Activated CD4-positive, alpha-beta T cell treated with anti-CD3 and anti-CD28 coated beads, Interleukin-2, amount 10 ng/mL, durations not matched to agents 7 days and 5 days (primary cell): ENCODE measurements around the gene EEF2KMT. TPM values are rescaled to one million over a fixed set of nuclear protein-coding genes. Genes with fewer than 3 reads are reported as not detected.
"Not testable (repeated sequence)": the region's sequence is repeated elsewhere in the genome, so short reads cannot be mapped to it uniquely, and the experiment has no call there.

Experiments
- CTCF ChIA-PET: fragments of 350-600 bp; sonication (Branson Sonifier 250); formaldehyde crosslinking; loops from one replicate; lab custom pipeline; 2021; ENCODE audit warnings: antibody characterized with exemption; lab: Charles Lee
- POLR2A ChIA-PET: fragments of 350-600 bp; sonication (Branson Sonifier 250); formaldehyde crosslinking; loops from one replicate; lab custom pipeline; 2021; ENCODE audit warnings: antibody characterized with exemption; lab: Charles Lee
- DNase-seq: peaks from one replicate; pipeline ENCODE4 v3.0.0-alpha.2; 2020
- H3K27ac Mint-ChIP-seq: one replicate; pipeline ENCODE4 v1.8.0; 2021; ENCODE audit warnings: mild to moderate bottlenecking, moderate library complexity, mixed read lengths
- H3K27me3 Mint-ChIP-seq: one replicate; pipeline ENCODE4 v1.8.0; 2021; ENCODE audit warnings: mixed read lengths
- H3K36me3 Mint-ChIP-seq: one replicate; pipeline ENCODE4 v1.8.0; 2021; ENCODE audit warnings: low read depth, mixed read lengths
- H3K4me1 Mint-ChIP-seq: one replicate; pipeline ENCODE4 v1.8.0; 2021; ENCODE audit warnings: mixed read lengths
- H3K4me3 Mint-ChIP-seq: one replicate; pipeline ENCODE4 v1.8.0; 2021; ENCODE audit warnings: mild to moderate bottlenecking, moderate library complexity, mixed read lengths
- H3K9me3 Mint-ChIP-seq: one replicate; pipeline ENCODE4 v1.8.0; 2021; ENCODE audit warnings: mixed read lengths
- total RNA-seq, 2 experiments: library from RNA; stranded (reverse); gene quantifications; one replicate each; pipeline ENCODE4 v1.2.3, GENCODE V29; 2021

The EEF2KMT gene
- total RNA-seq, 2 experiments from 2014 or later = 7.4 to 7.6 TPM

GRCh38 chr16:5062051-5062450 lies 35.5 kb downstream of the EEF2KMT start:
- CTCF ChIA-PET = no interaction called here
- Mint-ChIP-seq H3K4me1 (peaks cover 1% of the 10 kb centered on the region), H3K27ac (no peak overlapping the region), H3K9me3 (no peaks in the 10 kb centered on the region), H3K4me3 (no peak overlapping the region), H3K36me3 (no peaks in the 10 kb centered on the region), H3K27me3 (no peaks in the 10 kb centered on the region)
- POLR2A ChIA-PET = no interaction called here
- DNase-seq = no peak

DNA sequence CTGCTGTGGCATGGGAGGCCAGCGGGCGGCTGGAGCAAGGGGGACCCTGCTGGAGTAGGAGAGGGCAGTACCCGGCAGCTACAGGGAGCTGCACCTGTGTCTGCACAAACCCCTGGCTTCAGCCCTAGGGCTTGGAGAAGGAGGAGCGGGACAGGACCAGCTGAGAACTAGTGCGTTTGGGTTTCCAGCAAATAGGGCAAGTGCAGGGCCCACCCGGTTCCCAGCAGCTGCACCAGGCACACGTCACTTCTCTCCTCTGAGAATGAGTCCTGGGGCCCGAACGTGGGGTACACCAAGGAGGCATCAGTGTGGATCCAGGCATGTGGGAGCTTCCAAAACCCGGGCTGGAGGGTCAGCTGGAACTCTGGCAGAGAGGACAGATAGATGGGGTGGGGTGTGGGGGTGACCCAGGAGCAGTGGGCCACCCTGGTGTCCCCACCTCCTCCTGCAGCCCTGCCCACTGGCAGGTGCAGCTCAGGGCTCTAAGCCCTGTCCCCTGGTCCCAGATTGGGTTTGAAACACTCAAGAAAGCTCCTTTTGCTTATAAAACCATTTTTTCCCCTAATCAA lies 37.4 kb downstream of the EEF2KMT start:
- CTCF ChIA-PET = no interaction called here
- Mint-ChIP-seq H3K4me1 (peaks cover 1% of the 10 kb centered on the region), H3K27me3 (no peaks in the 10 kb centered on the region), H3K4me3 (no peak overlapping the region), H3K36me3 (no peaks in the 10 kb centered on the region), H3K9me3 (no peaks in the 10 kb centered on the region), H3K27ac (no peak overlapping the region)
- DNase-seq = no peak
- POLR2A ChIA-PET = no interaction called here

DNA sequence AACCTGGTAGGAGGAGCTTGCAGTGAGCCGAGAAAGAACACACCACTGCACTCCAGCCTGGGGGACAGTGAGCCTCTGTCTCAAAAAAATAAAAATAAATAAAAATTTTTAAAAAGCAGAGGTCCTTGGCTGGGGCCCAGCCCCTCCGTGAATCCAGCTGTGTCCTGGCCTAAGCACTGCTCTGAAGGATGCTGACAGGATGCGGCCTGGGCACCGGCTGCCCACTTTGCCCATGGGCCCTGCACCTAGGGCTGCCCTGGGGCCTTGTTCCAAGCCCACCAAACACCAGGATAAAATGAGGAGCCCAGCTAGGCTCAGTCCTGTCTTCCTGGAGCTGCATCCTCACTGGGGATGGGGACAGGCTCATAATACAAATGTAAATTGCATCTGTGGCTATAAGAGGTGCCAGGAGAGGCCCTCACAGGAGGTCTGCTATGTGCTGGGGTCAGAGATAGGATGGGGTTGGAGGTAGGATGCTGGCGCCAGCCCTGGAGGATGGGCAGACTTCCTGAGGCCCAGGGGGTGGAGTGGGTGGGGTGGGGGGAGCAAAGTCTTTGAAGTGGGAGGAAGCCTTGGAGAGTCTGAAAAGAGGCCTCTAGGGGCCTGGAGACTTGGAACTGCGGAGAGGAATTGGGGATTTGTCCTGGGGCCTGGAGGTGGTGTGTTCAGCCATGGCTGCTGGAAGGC lies 38.1 kb downstream of the EEF2KMT start:
- H3K27ac Mint-ChIP-seq = no peak overlapping the region
- H3K4me3 Mint-ChIP-seq = no peak overlapping the region
- no peaks in the 10 kb centered on the region for H3K36me3 Mint-ChIP-seq
- H3K4me1 Mint-ChIP-seq = peaks cover 1% of the 10 kb centered on the region
- ChIA-PET CTCF (no interaction called here), POLR2A (no interaction called here)
- H3K27me3 Mint-ChIP-seq = no peaks in the 10 kb centered on the region
- no peak for DNase-seq
- no peaks in the 10 kb centered on the region for H3K9me3 Mint-ChIP-seq

DNA sequence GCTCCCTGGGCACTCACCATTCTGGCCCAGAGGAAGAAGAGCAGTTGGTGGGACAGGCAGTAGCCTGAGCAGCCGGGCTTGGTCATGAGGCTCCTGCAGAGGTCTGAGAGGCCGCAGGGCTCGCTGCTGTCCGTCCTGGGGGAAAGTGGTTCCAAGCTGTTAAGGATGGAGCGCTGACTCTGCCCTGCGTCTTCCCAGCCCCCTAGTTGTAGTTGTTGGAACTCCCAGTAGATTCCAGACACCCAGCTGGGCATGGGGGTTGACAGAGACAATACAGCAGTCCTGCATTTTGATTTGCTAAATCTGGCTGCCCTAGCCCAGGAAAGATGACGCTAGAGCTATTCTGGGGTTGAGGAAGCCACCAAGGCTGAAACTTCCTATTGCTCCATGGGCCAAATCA lies 39.1 kb downstream of the EEF2KMT start:
- ChIA-PET POLR2A (no interaction called here), CTCF (no interaction called here)
- H3K9me3 Mint-ChIP-seq = no peaks in the 10 kb centered on the region

DNA sequence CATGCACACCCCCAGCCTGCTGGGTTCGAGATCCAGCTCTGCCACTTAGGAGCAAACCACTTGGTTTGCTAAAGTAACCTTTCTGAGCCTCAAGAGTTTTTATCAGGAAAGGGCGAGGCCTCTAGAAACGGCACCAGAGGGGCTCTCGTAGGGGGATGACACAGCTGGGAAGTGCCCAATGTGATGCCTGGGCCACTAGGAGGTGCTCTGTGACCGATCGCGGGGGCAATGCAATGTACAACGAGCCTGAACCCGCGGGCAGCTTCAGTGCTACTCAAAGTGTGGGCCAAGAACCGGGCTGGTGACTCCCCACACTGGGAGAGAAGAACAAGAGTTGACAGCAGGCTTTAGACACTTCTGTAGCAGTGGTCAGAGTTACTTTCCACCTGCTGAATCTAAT lies 41.2 kb downstream of the EEF2KMT start:
- H3K4me1 Mint-ChIP-seq = no peaks in the 10 kb centered on the region
- H3K9me3 Mint-ChIP-seq = no peaks in the 10 kb centered on the region
- H3K4me3 Mint-ChIP-seq = no peak overlapping the region
- peak; percentile 56 for DNase-seq
- no peak overlapping the region for H3K27ac Mint-ChIP-seq
- CTCF ChIA-PET = no interaction called here
- no peaks in the 10 kb centered on the region for H3K27me3 Mint-ChIP-seq
- H3K36me3 Mint-ChIP-seq = no peaks in the 10 kb centered on the region
- POLR2A ChIA-PET = no interaction called here

More for the DNA sequence above, 39.1 kb downstream of the EEF2KMT start:
- peaks cover 1% of the 10 kb centered on the region for H3K4me1 Mint-ChIP-seq
- no peak for DNase-seq
- H3K4me3 Mint-ChIP-seq = no peak overlapping the region
- no peaks in the 10 kb centered on the region for H3K36me3 Mint-ChIP-seq
- no peak overlapping the region for H3K27ac Mint-ChIP-seq
- H3K27me3 Mint-ChIP-seq = no peaks in the 10 kb centered on the region

DNA sequence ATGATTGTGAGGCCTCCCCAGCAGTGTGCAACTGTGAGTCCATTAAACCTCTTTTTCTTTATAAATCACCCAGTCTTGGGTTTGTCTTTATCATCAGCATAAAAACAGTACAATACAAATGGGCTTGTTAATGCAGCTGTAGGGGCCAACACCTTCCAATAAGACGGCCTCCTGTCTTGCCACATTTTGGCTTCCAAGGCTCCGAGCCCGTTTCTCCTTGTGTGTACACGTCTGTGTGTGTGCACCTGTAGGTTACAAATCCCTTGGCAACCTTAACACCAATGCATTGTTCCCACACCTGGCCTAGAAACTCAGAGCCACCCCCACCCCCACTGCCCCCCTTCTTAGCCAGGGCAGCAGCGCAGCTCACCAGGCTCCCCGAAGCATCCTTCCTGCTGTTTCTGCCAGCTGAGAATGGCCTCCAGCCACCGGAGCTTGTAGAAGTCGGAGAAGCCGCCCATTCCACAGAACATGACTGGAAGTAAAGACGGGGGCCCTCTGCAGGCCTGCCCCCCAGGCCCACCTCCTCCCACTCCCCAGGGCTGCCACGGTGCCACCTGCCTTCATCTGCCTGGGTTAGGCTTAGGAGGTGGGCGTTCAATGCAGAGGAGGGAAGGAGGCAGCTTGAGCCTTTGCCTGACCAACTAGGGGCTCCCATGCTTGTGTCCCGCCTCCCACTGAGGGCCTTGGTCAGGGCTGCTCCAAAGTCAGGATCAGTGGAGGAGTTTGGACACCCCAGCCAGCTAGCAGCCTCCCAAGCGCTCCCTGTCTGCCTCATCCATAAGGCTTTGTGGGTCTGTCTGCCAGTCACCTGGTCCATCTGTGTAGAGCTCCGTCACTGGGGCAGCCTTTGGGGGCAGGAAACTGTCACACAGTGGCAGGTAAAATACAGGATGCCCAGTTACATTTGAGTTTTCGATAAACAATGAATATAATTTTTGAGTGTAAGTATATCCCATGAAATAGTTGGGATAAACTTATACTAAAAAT lies 42.4 kb downstream of the EEF2KMT start:
- ChIA-PET POLR2A (no interaction called here), CTCF (interaction anchor here (0.6 to 2.2 kb wide), 3 partner anchors 10 to 61 kb away, joined by 3 to 6 read pairs (median 3); no protein-coding TSS in a partner anchor)
- no peak overlapping the region for H3K27ac Mint-ChIP-seq
- DNase-seq = no peak
- no peaks in the 10 kb centered on the region for H3K27me3 Mint-ChIP-seq
- H3K4me3 Mint-ChIP-seq = no peak overlapping the region
- no peaks in the 10 kb centered on the region for H3K4me1 Mint-ChIP-seq
- H3K36me3 Mint-ChIP-seq = no peaks in the 10 kb centered on the region
- H3K9me3 Mint-ChIP-seq = no peaks in the 10 kb centered on the region

DNA sequence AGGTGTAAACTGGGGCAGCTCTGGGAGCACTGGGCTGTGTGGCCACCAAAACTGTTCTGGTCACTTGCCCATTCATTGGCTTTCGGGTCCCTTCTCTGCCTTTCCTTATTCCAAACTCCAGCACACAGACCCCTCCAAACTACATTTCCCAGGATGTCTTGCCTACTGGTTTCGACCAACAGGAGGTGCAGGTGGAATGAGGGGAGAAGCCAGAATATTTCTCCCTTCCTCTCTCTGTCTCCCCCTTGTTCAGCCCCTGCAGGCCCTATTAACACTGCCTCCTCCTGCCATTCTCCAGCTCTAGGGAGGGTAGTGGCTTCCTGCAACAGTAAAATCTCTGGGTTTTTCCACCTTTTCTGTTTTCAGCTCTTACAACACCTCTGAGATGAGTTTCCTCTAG lies 50.7 kb downstream of the EEF2KMT start:
- H3K27ac Mint-ChIP-seq = no peak overlapping the region

GRCh38 chr16:5045499-5046115 lies 52.0 kb downstream of the EEF2KMT start:
- H3K27ac Mint-ChIP-seq = no peak overlapping the region
- H3K9me3 Mint-ChIP-seq = no peaks in the 10 kb centered on the region
- POLR2A ChIA-PET = no interaction called here
- H3K4me1 Mint-ChIP-seq = no peaks in the 10 kb centered on the region
- CTCF ChIA-PET = interaction anchor here (1.8 kb wide), 1 partner anchor 9 kb away, joined by 6 read pairs; no protein-coding TSS in a partner anchor
- no peaks in the 10 kb centered on the region for H3K36me3 Mint-ChIP-seq
- no peak overlapping the region for H3K4me3 Mint-ChIP-seq
- H3K27me3 Mint-ChIP-seq = peaks cover 6% of the 10 kb centered on the region
- no peak for DNase-seq

More for the DNA sequence above, 50.7 kb downstream of the EEF2KMT start:
- Mint-ChIP-seq H3K27me3 (peaks cover 6% of the 10 kb centered on the region), H3K36me3 (no peaks in the 10 kb centered on the region), H3K9me3 (no peaks in the 10 kb centered on the region), H3K4me3 (no peak overlapping the region), H3K4me1 (no peaks in the 10 kb centered on the region)
- DNase-seq = no peak
- ChIA-PET CTCF (interaction anchor here (0.7 kb wide), 1 partner anchor 399 kb away, joined by 5 read pairs; no protein-coding TSS in a partner anchor), POLR2A (no interaction called here)

- H3K27me3 Mint-ChIP-seq, H3K4me3 Mint-ChIP-seq, H3K9me3 Mint-ChIP-seq, DNase-seq, POLR2A ChIA-PET, H3K36me3 Mint-ChIP-seq, H3K27ac Mint-ChIP-seq, H3K4me1 Mint-ChIP-seq: not testable (repeated sequence)
- CTCF ChIA-PET = interaction anchor here (1.8 kb wide), 1 partner anchor 10 kb away, joined by 6 read pairs; no protein-coding TSS in a partner anchor
These were observed 53.0 kb downstream of the EEF2KMT start for GRCh38 chr16:5044581-5044980.

DNA sequence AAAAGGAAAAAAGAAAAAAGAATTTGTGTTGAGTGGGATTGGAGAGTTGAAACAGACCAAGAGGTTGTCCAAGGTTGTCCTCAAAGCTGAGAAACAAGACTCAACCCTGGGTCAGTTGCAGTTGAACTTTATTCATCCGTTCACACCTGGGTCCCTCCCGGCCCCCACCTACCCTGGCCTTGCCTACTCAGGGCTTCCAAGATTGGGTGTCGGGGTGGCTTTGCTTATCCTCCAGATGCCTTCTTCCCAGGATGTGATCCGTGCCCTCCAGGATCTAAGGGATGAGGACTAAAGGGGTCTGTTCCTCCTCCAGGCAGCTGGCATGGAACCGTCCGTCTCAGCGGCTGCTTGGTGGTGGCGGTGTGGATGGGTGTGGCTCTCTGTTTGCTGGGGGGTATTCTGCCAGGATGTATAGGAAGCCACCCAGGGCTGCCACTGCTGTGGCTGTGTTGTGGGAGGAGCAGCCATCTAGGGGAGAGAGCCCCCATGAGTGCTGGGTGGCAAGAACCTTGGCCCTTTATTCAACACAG lies 53.5 kb downstream of the EEF2KMT start:
- ChIA-PET POLR2A (no interaction called here), CTCF (no interaction called here)
- H3K9me3 Mint-ChIP-seq = no peaks in the 10 kb centered on the region
- no peak overlapping the region for H3K27ac Mint-ChIP-seq
- DNase-seq = no peak
- H3K4me1 Mint-ChIP-seq = no peaks in the 10 kb centered on the region
- H3K4me3 Mint-ChIP-seq = no peak overlapping the region
- H3K27me3 Mint-ChIP-seq = peaks cover 2% of the 10 kb centered on the region
- no peaks in the 10 kb centered on the region for H3K36me3 Mint-ChIP-seq

DNA sequence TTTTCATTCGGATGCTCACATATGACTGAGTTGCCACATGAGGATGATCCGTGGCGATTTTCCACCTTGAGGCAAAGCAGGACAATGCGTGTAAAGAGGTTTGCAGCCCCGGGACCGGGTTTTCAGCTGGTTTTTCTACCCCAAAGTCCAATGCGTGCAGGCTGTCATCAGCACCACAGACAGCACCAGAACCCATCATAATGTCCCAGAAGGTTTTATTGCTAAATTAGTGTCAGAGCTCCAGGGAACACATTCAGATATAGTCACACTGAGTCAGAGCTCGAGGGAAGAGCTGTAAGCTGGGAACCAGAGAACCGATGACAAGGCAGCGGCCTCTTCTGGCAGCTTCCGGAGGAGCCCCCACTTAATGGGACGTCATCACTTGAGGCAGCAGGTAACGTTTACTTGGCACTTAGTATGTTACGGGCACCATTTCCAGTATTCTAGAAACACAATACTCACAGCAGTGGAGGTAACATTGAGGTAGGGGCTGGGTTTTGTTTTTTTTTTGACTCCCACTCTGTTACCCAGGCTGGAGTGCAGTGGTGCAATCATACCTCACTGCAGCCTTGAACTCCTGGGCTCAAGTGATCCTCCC lies 54.9 kb downstream of the EEF2KMT start:
- Mint-ChIP-seq H3K27ac (no peak overlapping the region), H3K9me3 (no peaks in the 10 kb centered on the region), H3K36me3 (no peaks in the 10 kb centered on the region), H3K4me3 (no peak overlapping the region), H3K4me1 (no peaks in the 10 kb centered on the region), H3K27me3 (no peaks in the 10 kb centered on the region)
- ChIA-PET CTCF (no interaction called here), POLR2A (no interaction called here)
- DNase-seq = no peak

DNA sequence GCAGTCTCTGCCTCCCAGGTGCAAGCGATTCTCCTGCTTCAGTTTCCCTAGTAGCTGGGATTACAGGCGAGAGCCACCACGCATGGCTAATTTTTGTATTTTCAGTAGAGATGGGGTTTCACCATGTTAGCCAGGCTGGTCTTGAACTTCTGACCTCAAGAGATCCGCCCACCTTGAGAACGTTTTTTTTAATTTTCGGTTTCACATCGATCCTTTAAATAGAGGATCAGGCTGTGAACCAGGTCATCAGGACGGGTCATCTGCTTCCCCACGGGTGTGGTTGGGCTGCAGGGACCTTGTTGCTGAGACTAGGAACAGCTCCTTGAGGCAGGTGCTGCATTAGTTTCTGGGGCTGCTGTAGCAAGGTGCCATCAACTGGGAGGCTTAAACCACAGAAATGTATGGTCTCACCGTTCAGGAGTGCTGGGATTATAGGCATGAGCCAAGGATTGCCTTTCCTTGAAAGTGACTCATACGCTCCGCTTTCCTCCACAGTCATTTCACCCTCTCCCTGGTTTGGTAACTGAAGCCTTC lies 55.9 kb downstream of the EEF2KMT start:
- Mint-ChIP-seq H3K27ac (no peak overlapping the region), H3K9me3 (no peaks in the 10 kb centered on the region)

More for the DNA sequence above, 55.9 kb downstream of the EEF2KMT start:
- CTCF ChIA-PET = interaction anchor here (1.2 kb wide), 1 partner anchor 13 kb away, joined by 3 read pairs; no protein-coding TSS in a partner anchor
- DNase-seq = no peak
- POLR2A ChIA-PET = no interaction called here
- no peaks in the 10 kb centered on the region for H3K36me3 Mint-ChIP-seq
- H3K4me1 Mint-ChIP-seq = no peaks in the 10 kb centered on the region
- H3K27me3 Mint-ChIP-seq = no peaks in the 10 kb centered on the region
- H3K4me3 Mint-ChIP-seq = no peak overlapping the region
